ENCODE results near the gene GNA12. TPM values are rescaled to one million over a fixed set of nuclear protein-coding genes. Genes with fewer than 3 reads are reported as not detected.

Gene GNA12
- total RNA-seq, 6 experiments from 2014 or later, result 10.3 to 32.1 (median 14.1) TPM

DNA sequence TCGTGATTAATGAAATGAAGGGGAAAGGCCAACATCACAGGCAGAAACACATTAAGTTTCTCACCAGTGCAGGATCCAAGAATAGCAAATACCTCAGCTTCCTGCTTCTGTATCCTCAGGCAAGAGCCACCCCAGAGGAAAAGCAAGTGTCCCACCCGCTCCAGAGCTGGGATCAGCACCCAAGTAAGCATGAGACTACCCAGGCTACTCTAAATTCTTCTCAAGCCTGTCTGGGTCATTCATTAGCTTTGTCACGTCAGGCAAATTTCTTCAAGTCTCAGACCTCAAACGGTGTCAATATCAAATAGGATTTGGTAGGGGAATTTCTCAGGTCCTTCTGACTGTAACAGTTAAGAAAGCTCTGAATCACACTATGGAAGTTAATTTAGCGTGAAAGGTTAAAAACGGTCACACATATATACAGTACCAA is 59.0 kb downstream of the GNA12 start:
- H3K4me1 ChIP-seq, result no peaks in the 10 kb centered on the region
- DNase-seq, result no peak
- ATAC-seq, result peak in 2 of 4 donors; percentile 15 to 48
- H3K27me3 ChIP-seq, result no peaks in the 10 kb centered on the region
- H3K9me3 ChIP-seq, result no peaks in the 10 kb centered on the region
- H3K27ac ChIP-seq, result no peak overlapping the region
- intact Hi-C loops (cut with DNase I), result no loop called here
- TF ChIP-seq, protein P1, sequence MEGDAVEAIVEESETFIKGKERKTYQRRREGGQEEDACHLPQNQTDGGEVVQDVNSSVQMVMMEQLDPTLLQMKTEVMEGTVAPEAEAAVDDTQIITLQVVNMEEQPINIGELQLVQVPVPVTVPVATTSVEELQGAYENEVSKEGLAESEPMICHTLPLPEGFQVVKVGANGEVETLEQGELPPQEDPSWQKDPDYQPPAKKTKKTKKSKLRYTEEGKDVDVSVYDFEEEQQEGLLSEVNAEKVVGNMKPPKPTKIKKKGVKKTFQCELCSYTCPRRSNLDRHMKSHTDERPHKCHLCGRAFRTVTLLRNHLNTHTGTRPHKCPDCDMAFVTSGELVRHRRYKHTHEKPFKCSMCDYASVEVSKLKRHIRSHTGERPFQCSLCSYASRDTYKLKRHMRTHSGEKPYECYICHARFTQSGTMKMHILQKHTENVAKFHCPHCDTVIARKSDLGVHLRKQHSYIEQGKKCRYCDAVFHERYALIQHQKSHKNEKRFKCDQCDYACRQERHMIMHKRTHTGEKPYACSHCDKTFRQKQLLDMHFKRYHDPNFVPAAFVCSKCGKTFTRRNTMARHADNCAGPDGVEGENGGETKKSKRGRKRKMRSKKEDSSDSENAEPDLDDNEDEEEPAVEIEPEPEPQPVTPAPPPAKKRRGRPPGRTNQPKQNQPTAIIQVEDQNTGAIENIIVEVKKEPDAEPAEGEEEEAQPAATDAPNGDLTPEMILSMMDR (IDR thresholded peaks at IDR 0.05), result no peak
- TF ChIP-seq POLR2A (IDR thresholded peaks at IDR 0.05), result no peak
- WGBS (ENCODE audit: insufficient coverage, low coverage, low lambda C conversion rate, missing lambda C conversion rate), result 51% methylated on average over 5 of the region's 6 CpGs
- no peak overlapping the region for H3K4me3 ChIP-seq
- H3K36me3 ChIP-seq, result no peaks in the 10 kb centered on the region

DNA sequence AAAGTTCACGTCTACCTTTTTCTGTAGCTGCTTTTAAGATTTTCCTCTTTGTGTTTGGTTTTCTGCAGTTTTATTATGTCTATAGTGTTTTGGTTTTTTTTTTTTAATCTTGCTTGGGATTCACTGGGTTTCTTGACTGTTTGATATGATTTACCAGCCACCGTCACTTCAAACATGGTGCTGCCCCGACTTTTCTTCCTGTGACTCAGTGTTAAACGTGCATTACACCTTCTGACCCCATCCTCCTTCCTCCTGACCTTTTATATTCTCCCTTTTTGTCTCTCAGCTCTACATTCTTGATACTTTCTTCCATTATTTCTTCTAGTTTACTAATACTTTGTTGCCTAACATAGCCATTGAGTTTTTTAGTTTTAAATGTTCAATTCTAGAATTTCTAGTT is 61.5 kb downstream of the GNA12 start:
- H3K27me3 ChIP-seq, result no peaks in the 10 kb centered on the region
- no peak for TF ChIP-seq POLR2A (IDR thresholded peaks at IDR 0.05)
- TF ChIP-seq, protein P1 (IDR thresholded peaks at IDR 0.05), result no peak
- H3K4me3 ChIP-seq, result no peak overlapping the region
- H3K27ac ChIP-seq, result no peak overlapping the region
- intact Hi-C loops (cut with DNase I), result no loop called here
- WGBS (ENCODE audit: insufficient coverage, low coverage, low lambda C conversion rate, missing lambda C conversion rate), result 66% methylated on average over 4 of the region's 4 CpGs
- DNase-seq (no peak), ATAC-seq (no peak)
- no peaks in the 10 kb centered on the region for H3K36me3 ChIP-seq
- no peaks in the 10 kb centered on the region for H3K4me1 ChIP-seq
- H3K9me3 ChIP-seq, result no peaks in the 10 kb centered on the region

DNA sequence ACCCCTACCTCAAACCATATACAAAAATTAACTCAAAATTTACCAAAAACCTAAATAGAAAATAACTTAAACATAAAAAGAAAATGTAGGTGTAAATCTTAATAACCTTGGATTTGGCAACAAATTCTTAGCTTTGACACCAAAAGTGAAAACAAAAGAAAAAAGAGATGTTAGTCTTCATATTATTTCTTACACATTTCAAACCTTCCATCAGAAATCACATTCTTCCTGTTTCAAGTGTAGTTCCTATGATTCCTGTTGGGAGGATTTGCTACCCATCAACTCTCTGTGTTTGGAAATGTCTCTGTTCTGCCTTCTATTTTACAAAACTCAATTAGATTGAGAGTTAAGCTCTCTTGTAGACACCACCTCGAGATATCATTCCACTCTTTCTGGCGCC is 62.0 kb downstream of the GNA12 start:
- 100% methylated on average over 2 of the region's 2 CpGs for WGBS (ENCODE audit: insufficient coverage, low coverage, low lambda C conversion rate, missing lambda C conversion rate)
- intact Hi-C loops (cut with DNase I), result no loop called here
- Histone ChIP-seq H3K4me1 (no peaks in the 10 kb centered on the region), H3K27ac (no peak overlapping the region), H3K4me3 (no peak overlapping the region), H3K36me3 (no peaks in the 10 kb centered on the region), H3K9me3 (no peaks in the 10 kb centered on the region), H3K27me3 (no peaks in the 10 kb centered on the region)
- TF ChIP-seq, protein P1 (IDR thresholded peaks at IDR 0.05), result no peak
- no peak for TF ChIP-seq POLR2A (IDR thresholded peaks at IDR 0.05)
- ATAC-seq, result no peak
- no peak for DNase-seq

DNA sequence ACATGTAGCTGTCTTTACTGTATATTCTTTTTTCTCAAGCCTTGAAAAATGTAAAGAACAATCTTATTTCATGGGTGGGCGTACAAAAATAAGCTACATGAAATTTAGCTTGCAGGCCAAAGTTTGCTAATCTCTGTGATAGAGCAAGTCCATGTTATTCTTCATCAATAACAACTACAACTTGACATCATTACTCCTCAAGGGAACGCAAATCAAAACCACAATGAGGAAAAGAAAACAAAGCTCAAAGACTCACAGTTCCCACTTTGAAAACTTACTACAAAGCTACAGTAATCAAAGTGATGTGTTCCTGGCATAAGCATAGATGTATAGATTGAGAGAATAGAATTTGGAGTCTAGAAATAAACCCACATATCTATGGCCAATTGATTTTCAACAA is 62.5 kb downstream of the GNA12 start:
- TF ChIP-seq POLR2A (IDR thresholded peaks at IDR 0.05), result no peak
- TF ChIP-seq, protein P1 (IDR thresholded peaks at IDR 0.05), result no peak
- Histone ChIP-seq H3K36me3 (no peaks in the 10 kb centered on the region), H3K9me3 (no peaks in the 10 kb centered on the region), H3K27ac (no peak overlapping the region), H3K4me3 (no peak overlapping the region), H3K4me1 (no peaks in the 10 kb centered on the region), H3K27me3 (no peaks in the 10 kb centered on the region)
- ATAC-seq, result no peak
- intact Hi-C loops (cut with DNase I), result no loop called here
- 76% methylated on average over 2 of the region's 2 CpGs for WGBS (ENCODE audit: insufficient coverage, low coverage, low lambda C conversion rate, missing lambda C conversion rate)
- DNase-seq, result no peak

DNA sequence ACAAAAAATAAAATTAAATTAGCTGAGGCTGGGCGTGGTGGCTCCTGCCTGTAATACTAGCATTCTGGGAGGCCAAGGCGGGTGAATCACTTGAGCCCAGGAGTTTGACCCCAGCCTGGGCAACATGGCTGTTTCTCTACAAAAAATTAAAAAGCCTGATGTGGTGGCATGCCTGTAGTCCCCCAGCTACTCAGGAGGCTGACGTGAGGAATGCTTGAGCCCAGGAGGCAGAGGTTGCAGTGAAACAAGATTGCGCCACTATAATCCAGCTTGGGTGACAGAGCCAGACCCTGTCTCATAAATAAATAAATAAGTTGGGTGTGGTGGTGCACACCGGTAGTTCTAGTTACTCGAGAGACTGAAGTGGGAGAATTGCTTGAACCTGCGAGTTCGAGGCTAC is 65.1 kb downstream of the GNA12 start:
- no peak for TF ChIP-seq POLR2A (IDR thresholded peaks at IDR 0.05)
- TF ChIP-seq, protein P1 (IDR thresholded peaks at IDR 0.05), result no peak
- WGBS (ENCODE audit: insufficient coverage, low coverage, low lambda C conversion rate, missing lambda C conversion rate), result 100% methylated on average over 1 of the region's 8 CpGs
- Histone ChIP-seq H3K27me3 (no peaks in the 10 kb centered on the region), H3K36me3 (no peaks in the 10 kb centered on the region), H3K4me1 (no peaks in the 10 kb centered on the region), H3K27ac (no peak overlapping the region), H3K4me3 (no peak overlapping the region), H3K9me3 (no peaks in the 10 kb centered on the region)
- intact Hi-C loops (cut with DNase I), result no loop called here
- DNase-seq, result no peak
- ATAC-seq, result no peak

All from right lobe of liver (tissue), 6 donors.